Fibroblast of villous mesenchyme (primary cell): ENCODE data around the gene STAM. TPM values are rescaled to one million over a fixed set of nuclear protein-coding genes. Genes with fewer than 3 reads are reported as not detected.

Experiments
- DNase-seq: peaks from one replicate; pipeline ENCODE4 v3.0.0-alpha.2; 2010; ENCODE audit warnings: low read depth
- H3K4me3 ChIP-seq: 2 replicates; pipeline ENCODE4 v1.5.1; 2011; ENCODE audit warnings: low read depth, mild to moderate bottlenecking, low read length
- total RNA-seq: library from RNA; depleted of rRNA; stranded (reverse); fragments of >200 nt; gene quantifications from 2 replicates; pipeline ENCODE4 v1.2.3, GENCODE V29; 2012
- TF ChIP-seq, protein P1 (sequence below): IDR thresholded peaks from 2 replicates; pipeline ENCODE4 v1.5.1; 2012; ENCODE audit warnings: low read depth, mild to moderate bottlenecking, low read length; ENCODE audit not compliant: insufficient read depth

STAM gene
- total RNA-seq, 1 donor: 46.6 TPM

DNA sequence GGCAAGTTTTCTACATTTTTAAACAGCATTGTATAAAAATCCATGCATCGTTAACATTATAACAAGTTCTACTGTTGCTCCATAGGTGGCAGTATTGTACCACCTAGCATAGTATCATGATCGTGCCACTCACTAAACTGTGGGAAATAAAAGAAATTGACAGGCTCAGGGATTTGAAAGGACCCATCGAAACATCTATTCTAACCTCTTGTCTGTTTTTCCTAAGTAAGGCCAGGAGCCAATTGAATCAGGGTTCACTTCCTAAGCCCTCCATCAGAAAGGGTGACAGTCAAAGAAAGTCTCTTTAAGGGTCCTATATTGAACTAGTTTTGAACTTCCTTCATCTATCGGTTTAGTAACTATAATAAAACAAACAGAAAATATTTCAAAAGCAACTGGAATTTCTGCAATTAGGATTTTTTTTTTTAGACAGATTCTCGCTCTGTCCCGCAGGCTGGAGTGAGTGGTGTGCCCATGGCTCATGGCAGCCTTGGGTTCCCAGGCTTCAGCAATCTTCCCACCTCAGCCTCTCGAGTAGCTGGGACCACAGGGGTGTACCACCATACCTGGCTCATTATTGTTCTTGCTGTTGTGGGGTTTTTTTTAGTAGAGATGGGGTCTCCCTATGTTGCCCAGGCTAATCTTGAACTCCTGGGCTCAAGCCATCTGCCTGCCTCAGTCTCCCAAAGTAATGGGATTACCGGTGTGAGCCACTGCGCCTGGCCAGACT, 36.2 kb upstream of the STAM start:
- TF ChIP-seq, protein P1, sequence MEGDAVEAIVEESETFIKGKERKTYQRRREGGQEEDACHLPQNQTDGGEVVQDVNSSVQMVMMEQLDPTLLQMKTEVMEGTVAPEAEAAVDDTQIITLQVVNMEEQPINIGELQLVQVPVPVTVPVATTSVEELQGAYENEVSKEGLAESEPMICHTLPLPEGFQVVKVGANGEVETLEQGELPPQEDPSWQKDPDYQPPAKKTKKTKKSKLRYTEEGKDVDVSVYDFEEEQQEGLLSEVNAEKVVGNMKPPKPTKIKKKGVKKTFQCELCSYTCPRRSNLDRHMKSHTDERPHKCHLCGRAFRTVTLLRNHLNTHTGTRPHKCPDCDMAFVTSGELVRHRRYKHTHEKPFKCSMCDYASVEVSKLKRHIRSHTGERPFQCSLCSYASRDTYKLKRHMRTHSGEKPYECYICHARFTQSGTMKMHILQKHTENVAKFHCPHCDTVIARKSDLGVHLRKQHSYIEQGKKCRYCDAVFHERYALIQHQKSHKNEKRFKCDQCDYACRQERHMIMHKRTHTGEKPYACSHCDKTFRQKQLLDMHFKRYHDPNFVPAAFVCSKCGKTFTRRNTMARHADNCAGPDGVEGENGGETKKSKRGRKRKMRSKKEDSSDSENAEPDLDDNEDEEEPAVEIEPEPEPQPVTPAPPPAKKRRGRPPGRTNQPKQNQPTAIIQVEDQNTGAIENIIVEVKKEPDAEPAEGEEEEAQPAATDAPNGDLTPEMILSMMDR: peak; percentile 86
- H3K4me3 ChIP-seq: no peak overlapping the region
- peak; percentile 65 for DNase-seq

DNA sequence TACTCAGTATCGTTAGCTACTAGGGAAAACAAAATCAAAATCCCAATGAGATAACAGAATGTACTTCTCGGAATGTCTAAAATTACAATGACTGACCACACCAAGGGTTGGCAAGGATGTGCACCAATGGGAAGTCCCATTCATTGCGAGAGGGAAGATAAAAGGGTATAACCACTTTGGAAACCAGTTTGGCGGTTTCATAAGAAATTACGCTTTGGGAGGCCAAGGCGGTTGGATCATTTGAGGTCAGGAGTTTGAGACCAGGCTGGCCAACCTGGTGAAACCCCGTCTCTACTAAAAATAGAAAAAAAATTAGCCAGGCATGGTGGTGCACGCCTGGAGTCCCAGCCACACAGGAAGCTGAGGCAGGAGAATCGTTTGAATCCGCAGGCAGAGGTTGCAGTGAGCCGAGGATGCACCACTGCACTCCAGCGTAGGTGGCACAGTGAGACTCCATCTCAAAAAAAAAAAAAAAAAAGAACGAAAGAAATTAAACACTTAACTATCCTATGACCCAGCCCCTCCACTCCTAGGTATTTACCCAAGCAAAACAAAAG, 34.4 kb upstream of the STAM start:
- DNase-seq: no peak
- H3K4me3 ChIP-seq: no peak overlapping the region
- TF ChIP-seq, protein P1: no peak

DNA sequence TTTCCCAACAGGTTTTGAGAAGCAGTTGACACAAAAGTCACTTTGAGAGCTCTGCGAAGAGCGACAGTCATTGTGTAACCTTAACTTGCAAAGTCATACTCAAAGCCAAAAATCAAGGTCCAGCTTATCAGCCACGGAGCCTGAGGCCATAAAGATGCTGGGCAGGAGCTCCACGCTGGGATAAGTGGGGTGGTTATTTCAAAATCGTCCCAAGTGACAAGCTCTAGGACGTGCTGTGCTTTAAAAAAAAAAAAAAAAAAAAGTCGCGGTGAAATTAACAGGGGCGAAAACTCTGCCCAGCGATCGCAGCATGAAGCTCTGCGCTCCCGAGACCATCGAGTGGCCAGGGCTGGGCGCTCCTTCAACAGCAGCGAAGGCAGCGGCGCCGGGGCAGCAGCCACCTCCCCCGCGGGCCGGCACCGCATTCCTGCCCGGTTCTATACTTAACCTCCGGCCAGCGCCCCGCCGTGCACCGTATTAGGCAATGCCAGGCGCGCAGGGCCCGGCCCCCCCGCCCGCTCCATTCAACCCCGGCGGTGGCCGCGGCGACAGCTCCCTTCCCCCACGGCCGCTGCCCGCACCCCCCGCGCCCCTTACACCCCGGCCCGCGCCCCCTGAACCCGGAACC, 27.4 kb upstream of the STAM start:
- DNase-seq: peak; percentile 65
- peak overlapping the region; percentile 74 for H3K4me3 ChIP-seq
- TF ChIP-seq, protein P1: no peak

DNA sequence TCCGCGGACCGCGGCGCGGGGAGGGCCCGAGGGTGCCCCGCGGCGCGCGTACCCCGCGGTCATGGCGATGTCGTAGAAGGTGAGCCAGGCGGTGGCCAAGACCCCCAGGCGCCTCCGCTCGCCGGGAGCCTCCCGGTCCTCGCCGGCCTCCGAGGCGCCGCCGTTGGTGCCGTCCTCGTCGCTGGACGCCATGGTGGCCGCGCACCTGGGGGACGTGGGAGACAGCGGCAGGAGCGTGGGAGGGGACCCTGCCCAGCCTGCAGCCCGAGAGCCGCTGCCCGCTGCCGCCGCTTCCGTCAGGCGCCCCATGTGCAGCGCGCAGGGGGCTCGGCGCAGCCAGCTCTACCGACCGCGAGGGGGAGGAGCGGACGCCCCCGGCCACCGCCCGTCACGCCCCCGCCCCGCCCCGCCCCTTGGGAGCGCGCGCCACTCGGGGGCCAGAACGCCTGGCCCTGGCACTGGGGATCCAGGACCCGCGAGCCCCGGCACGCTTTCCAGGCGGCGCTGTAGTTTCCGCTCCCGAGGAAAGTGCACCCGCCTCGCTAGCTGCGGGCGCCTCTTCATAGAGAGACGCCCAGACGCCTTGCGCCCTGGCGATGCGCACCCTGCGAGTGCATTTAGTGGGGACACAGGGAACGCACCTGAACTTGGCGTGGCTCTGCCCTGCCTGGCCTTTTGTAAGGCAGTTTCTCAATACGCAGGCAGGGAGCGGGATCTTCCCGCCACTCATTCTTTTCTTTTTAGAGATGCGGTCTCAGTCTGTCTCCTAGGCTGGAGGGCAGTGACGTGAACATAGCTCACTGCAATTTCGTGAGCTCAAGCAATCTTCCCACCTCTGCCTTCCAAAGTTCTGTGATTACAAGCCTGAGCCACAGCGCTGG, 26.7 kb upstream of the STAM start, which contains the start of gene HACD1:
HACD1 (minus strand) TSS at position 344 of the 881 bp plus-strand sequence; CDS start at position 309, 35 bp downstream.
- peak within 1 kb of the TSS; percentile 74 for H3K4me3 ChIP-seq
- TF ChIP-seq, protein P1: no peak
- peak; percentile 76 for DNase-seq

DNA sequence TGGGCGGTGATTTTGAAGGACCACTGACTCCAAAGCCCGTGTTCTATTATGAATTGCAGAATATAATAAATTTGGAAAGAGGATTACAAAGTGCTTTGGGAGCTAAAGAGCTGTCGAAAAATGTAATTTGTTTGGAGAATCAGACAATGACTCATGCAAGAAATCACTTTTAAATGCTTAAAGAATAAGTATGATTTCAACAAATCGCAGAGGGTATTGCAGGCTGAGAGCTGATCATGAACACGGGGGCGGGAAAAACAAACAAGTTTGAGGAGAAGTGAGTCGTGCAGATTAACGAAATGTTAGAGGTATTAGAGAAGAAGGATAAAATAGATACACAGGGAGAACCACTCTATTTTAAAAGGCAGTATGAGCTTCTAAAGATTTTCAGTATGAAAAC, 21.9 kb upstream of the STAM start:
- TF ChIP-seq, protein P1: no peak
- no peak for DNase-seq
- H3K4me3 ChIP-seq: no peak overlapping the region

DNA sequence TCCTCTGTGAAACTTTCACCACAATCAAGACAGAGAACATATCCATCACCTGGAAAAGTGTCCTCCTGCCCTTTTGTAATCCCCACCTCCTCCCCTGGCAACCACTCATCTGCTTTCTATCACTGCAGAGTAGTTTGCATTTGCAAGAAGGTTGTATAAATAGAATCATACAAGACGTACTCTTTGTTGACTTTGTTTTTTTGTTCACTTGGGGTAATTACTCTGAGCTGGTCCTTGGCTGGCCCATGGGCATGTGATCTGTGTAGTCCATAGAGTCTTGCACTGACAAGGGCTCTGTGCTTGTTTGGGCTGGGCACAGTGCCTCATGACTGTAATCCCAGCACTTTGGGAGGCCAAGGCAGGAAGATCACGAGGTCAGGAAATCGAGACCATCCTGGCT, 19.0 kb upstream of the STAM start:
- H3K4me3 ChIP-seq: no peak overlapping the region
- TF ChIP-seq, protein P1: no peak
- DNase-seq: no peak
